ENCODE measurements around the gene LRRTM3. TPM values are rescaled to one million over a fixed set of nuclear protein-coding genes. Genes with fewer than 3 reads are reported as not detected.

Gene LRRTM3
- total RNA-seq, 1 experiment from 2014 or later: 0.96 TPM

DNA sequence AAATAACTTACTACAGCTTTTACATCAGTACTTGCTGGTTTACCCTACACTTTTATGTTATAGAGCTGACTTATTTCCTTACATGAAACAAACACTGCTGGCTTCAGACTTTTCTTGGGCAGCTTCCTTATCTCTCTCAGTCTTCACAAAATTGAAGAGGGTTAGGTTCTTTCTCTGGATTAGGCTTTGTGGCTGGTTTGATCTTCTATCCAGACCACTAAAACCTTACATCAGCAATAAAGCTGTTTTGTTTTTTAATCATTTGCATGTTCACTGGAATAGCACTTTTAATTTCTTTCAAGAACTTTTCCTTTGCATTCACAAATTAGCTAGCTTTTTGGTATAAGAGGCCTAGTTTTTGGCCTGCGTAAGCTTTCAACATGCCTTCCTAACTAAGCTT is 218.7 kb downstream of the LRRTM3 start:
- H3K23me2 ChIP-seq (ENCODE audit: insufficient read length, low read depth, low read length, poor library complexity, severe bottlenecking): no peaks in the 10 kb centered on the region
- peaks cover 9 to 14% of the 10 kb centered on the region in 2 experiments for H3K4me1 Mint-ChIP-seq
- H3K27ac ChIP-seq (ENCODE audit: insufficient read length, low read depth, low read length): no peak overlapping the region
- no peaks in the 10 kb centered on the region for H3K9me3 Mint-ChIP-seq
- DNase-seq: no peak
- H2BK120ac ChIP-seq (ENCODE audit: low read depth, low read length, poor library complexity, severe bottlenecking): no peak overlapping the region
- H3K56ac ChIP-seq (ENCODE audit: insufficient read length, low read depth, low read length): no peak overlapping the region
- H2AFZ ChIP-seq (ENCODE audit: low read length): no peak overlapping the region
- no peaks in the 10 kb centered on the region for H3K27me3 Mint-ChIP-seq (ENCODE audit: low read depth)
- no peak overlapping the region for H3K23ac ChIP-seq (ENCODE audit: insufficient read length, low read depth, low read length)
- H2BK20ac ChIP-seq (ENCODE audit: low read depth, low read length, poor library complexity, severe bottlenecking): no peak overlapping the region
- H4K8ac ChIP-seq (replicated peaks; ENCODE audit: insufficient read length, low read depth, low read length): no peak overlapping the region
- no peak overlapping the region for H2BK12ac ChIP-seq (ENCODE audit: insufficient read length, low read depth, low read length)
- H3K27ac Mint-ChIP-seq: no peak overlapping the region
- no peak overlapping the region for H3K18ac ChIP-seq (ENCODE audit: insufficient read length, low read depth, low read length)
- H3K36me3 Mint-ChIP-seq (ENCODE audit: insufficient read depth in 1 of 3, low read depth in 3 of 3): no peaks in the 10 kb centered on the region
- TF ChIP-seq, protein P1, sequence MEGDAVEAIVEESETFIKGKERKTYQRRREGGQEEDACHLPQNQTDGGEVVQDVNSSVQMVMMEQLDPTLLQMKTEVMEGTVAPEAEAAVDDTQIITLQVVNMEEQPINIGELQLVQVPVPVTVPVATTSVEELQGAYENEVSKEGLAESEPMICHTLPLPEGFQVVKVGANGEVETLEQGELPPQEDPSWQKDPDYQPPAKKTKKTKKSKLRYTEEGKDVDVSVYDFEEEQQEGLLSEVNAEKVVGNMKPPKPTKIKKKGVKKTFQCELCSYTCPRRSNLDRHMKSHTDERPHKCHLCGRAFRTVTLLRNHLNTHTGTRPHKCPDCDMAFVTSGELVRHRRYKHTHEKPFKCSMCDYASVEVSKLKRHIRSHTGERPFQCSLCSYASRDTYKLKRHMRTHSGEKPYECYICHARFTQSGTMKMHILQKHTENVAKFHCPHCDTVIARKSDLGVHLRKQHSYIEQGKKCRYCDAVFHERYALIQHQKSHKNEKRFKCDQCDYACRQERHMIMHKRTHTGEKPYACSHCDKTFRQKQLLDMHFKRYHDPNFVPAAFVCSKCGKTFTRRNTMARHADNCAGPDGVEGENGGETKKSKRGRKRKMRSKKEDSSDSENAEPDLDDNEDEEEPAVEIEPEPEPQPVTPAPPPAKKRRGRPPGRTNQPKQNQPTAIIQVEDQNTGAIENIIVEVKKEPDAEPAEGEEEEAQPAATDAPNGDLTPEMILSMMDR (conservative IDR thresholded peaks at IDR 0.05): no peak
- H2BK5ac ChIP-seq (ENCODE audit: insufficient read length, low read length): no peak overlapping the region
- no peaks in the 10 kb centered on the region for H3K9me3 ChIP-seq (ENCODE audit: control insufficient read depth, low read depth, low read length)
- no peak overlapping the region for H3K9ac ChIP-seq (ENCODE audit: extremely low read depth, insufficient read length, low read length)
- no peak overlapping the region for H3K4ac ChIP-seq (ENCODE audit: low read depth, low read length)
- H2AK5ac ChIP-seq (ENCODE audit: insufficient read length, low read length): no peak overlapping the region
- no peaks in the 10 kb centered on the region for H3K79me1 ChIP-seq (ENCODE audit: insufficient read depth, low read depth, low read length, poor library complexity, severe bottlenecking)
- no peak overlapping the region for H4K91ac ChIP-seq (ENCODE audit: insufficient read length, low read depth, low read length)
- no peak overlapping the region for H2BK15ac ChIP-seq (ENCODE audit: low read depth, low read length)
- H3K4me3 Mint-ChIP-seq: no peak overlapping the region
- H3K4me2 ChIP-seq (ENCODE audit: insufficient read depth, insufficient read length, low read length): no peak overlapping the region
- no peak overlapping the region for H3T11ph ChIP-seq (ENCODE audit: low read length)
- no peaks in the 10 kb centered on the region for H3K79me2 ChIP-seq (ENCODE audit: insufficient read depth, low read length)
- H4K5ac ChIP-seq (ENCODE audit: insufficient read length, low read depth, low read length): no peak overlapping the region
- no peaks in the 10 kb centered on the region for H4K20me1 ChIP-seq (ENCODE audit: control insufficient read depth, insufficient read depth, insufficient read length)
- no CpG with 5 or more reads among the region's 1 CpG for WGBS (ENCODE audit: extremely low coverage, insufficient read length, low lambda C conversion rate)
- H3K4me1 ChIP-seq (ENCODE audit: insufficient read depth, low read length): no peaks in the 10 kb centered on the region; the same call in 1 of the 2 replicates
- H3K14ac ChIP-seq (ENCODE audit: insufficient read depth, low read length): no peak overlapping the region
- H3K27me3 ChIP-seq (ENCODE audit: insufficient read depth, low read length): no peaks in the 10 kb centered on the region
